ENCODE measurements around the gene PRG2.
"Not testable (repeated sequence)": the region's sequence is repeated elsewhere in the genome, so short reads cannot be mapped to it uniquely, and the experiment has no call there.

PRG2 gene

GRCh38 chr11:57364851-57365660, 25.4 kb downstream of the PRG2 start:
- no peak for DNase-seq

- no peak for DNase-seq
Measured at GRCh38 chr11:57363131-57364080, 27.0 kb downstream of the PRG2 start.

GRCh38 chr11:57361926-57362325, 28.5 kb downstream of the PRG2 start:
- no peak for DNase-seq

GRCh38 chr11:57361420-57361819, 29.0 kb downstream of the PRG2 start:
- DNase-seq, result not testable (repeated sequence)

- no peak for DNase-seq
Measured at GRCh38 chr11:57360991-57361390, 29.5 kb downstream of the PRG2 start.

- no peak for DNase-seq
Measured at GRCh38 chr11:57359896-57360690, 30.4 kb downstream of the PRG2 start.

- DNase-seq, result no peak
Measured at GRCh38 chr11:57359396-57359795, 31.1 kb downstream of the PRG2 start.

GRCh38 chr11:57358991-57359390, 31.5 kb downstream of the PRG2 start:
- DNase-seq, result no peak

- DNase-seq, result no peak
Measured at GRCh38 chr11:57358543-57358961, 31.9 kb downstream of the PRG2 start.

GRCh38 chr11:57357856-57358255, 32.6 kb downstream of the PRG2 start:
- no peak for DNase-seq

GRCh38 chr11:57357310-57357709, 33.1 kb downstream of the PRG2 start:
- DNase-seq, result no peak

- no peak for DNase-seq
Measured at GRCh38 chr11:57356268-57356667, 34.2 kb downstream of the PRG2 start.

GRCh38 chr11:57354699-57355098, 35.8 kb downstream of the PRG2 start:
- DNase-seq, result peak; percentile 90 to 91

- no peak for DNase-seq
Measured at GRCh38 chr11:57353852-57354251, 36.6 kb downstream of the PRG2 start.

GRCh38 chr11:57353446-57353845, 37.0 kb downstream of the PRG2 start:
- no peak for DNase-seq

- no peak for DNase-seq
Measured at GRCh38 chr11:57353036-57353435, 37.4 kb downstream of the PRG2 start.

- DNase-seq, result peak; percentile 18 to 42
Measured at GRCh38 chr11:57349491-57350274, 40.8 kb downstream of the PRG2 start.

- DNase-seq, result no peak
Measured at GRCh38 chr11:57348636-57349313, 41.7 kb downstream of the PRG2 start.

- DNase-seq, result no peak
Measured at GRCh38 chr11:57348052-57348451, 42.4 kb downstream of the PRG2 start.

GRCh38 chr11:57347336-57347735, 43.1 kb downstream of the PRG2 start:
- no peak for DNase-seq

GRCh38 chr11:57345555-57346211, 44.8 kb downstream of the PRG2 start:
- DNase-seq, result peak; percentile 70 to 80

Data from Kasumi-1 (cell line).